Keratinocyte (primary cell): Measurements from ENCODE around the gene FAM13B. TPM values are rescaled to one million over a fixed set of nuclear protein-coding genes. Genes with fewer than 3 reads are reported as not detected.

Source experiments
- DNase-seq: peaks from one replicate; pipeline ENCODE4 v3.0.0-alpha.2; 2011; ENCODE audit warnings: low read depth, missing footprints, low spot score
- FAIRE-seq: peaks from 2 replicates; lab custom pipeline; 2011; peaks lifted over from hg19 to GRCh38; lab: Jason Lieb, UNC
- H2AFZ ChIP-seq: 2 replicates; pipeline ENCODE4 v1.6.0; 2012; ENCODE audit warnings: low read length, control low read depth, inconsistent platforms; ENCODE audit not compliant: control insufficient read depth
- H3K27ac ChIP-seq: 2 replicates; pipeline ENCODE4 v1.5.1; 2011; ENCODE audit warnings: low read length; ENCODE audit not compliant: control insufficient read depth, insufficient read depth
- H3K27me3 ChIP-seq: 3 replicates; pipeline ENCODE4 v1.6.0; 2011; ENCODE audit warnings: low read length; ENCODE audit not compliant: control insufficient read depth, insufficient read depth; ENCODE audit errors: extremely low read depth
- H3K36me3 ChIP-seq, 2 experiments: 2 replicates in 1 of 2; 3 replicates in 1 of 2; pipeline ENCODE4 v1.5.1; 2011; ENCODE audit warnings: low read length in 2 of 2, mild to moderate bottlenecking in 1 of 2; ENCODE audit not compliant: control insufficient read depth in 2 of 2, insufficient read depth in 2 of 2; ENCODE audit errors: extremely low read depth in 1 of 2
- H3K4me1 ChIP-seq: 3 replicates; pipeline ENCODE4 v1.5.1; 2011; ENCODE audit warnings: low read length; ENCODE audit not compliant: control insufficient read depth, insufficient read depth; ENCODE audit errors: extremely low read depth
- H3K4me2 ChIP-seq: 3 replicates; pipeline ENCODE4 v1.6.0; 2011; ENCODE audit warnings: low read depth, low read length; ENCODE audit not compliant: control insufficient read depth, insufficient read depth; ENCODE audit errors: extremely low read depth
- H3K4me3 ChIP-seq, 3 experiments: fragments of 200-600 bp in 1 of 3; sonication (generic) in 1 of 3; 2 replicates in 2 of 3; 3 replicates in 1 of 3; pipeline ENCODE4 v1.5.1; 2011 to 2016; ENCODE audit warnings: low read length in 3 of 3, mild to moderate bottlenecking in 3 of 3, control low read depth in 2 of 3, inconsistent platforms in 1 of 3, low read depth in 1 of 3, mixed read lengths in 1 of 3, mixed run types in 1 of 3, moderate library complexity in 1 of 3; ENCODE audit not compliant: control insufficient read depth in 2 of 3, insufficient read depth in 2 of 3; ENCODE audit errors: extremely low read depth in 1 of 3
- H3K79me2 ChIP-seq: 2 replicates; pipeline ENCODE4 v1.6.0; 2012; ENCODE audit warnings: low read length; ENCODE audit not compliant: control insufficient read depth, insufficient read depth
- H3K9ac ChIP-seq: 3 replicates; pipeline ENCODE4 v1.6.0; 2011; ENCODE audit warnings: low read length; ENCODE audit not compliant: control insufficient read depth, insufficient read depth; ENCODE audit errors: extremely low read depth
- H3K9me1 ChIP-seq: 3 replicates; pipeline ENCODE4 v1.6.0; 2011; ENCODE audit warnings: low read length; ENCODE audit not compliant: control insufficient read depth, insufficient read depth; ENCODE audit errors: extremely low read depth
- H3K9me3 ChIP-seq: 2 replicates; pipeline ENCODE4 v1.5.1; 2012; ENCODE audit warnings: low read depth, low read length; ENCODE audit not compliant: control insufficient read depth
- H4K20me1 ChIP-seq: 3 replicates; pipeline ENCODE4 v1.6.0; 2011; ENCODE audit warnings: low read length; ENCODE audit not compliant: control insufficient read depth, insufficient read depth; ENCODE audit errors: extremely low read depth
- CTCF ChIP-seq, 3 experiments: IDR thresholded peaks in 1 of 3; conservative IDR thresholded peaks in 1 of 3; optimal IDR thresholded peaks in 1 of 3; 2 replicates in 2 of 3; 3 replicates in 1 of 3; pipeline versions ENCODE3 to v1.5.1; 2011; ENCODE audit warnings: low read length in 3 of 3, mild to moderate bottlenecking in 3 of 3, moderate library complexity in 2 of 3, control low read depth in 1 of 3, inconsistent platforms in 1 of 3; ENCODE audit not compliant: insufficient read depth in 2 of 3; ENCODE audit errors: extremely low read depth in 1 of 3
- EZH2 ChIP-seq: IDR thresholded peaks from one replicate; pipeline ENCODE4 v1.6.1; 2012; ENCODE audit warnings: inconsistent platforms, mild to moderate bottlenecking, low read length, moderate library complexity
- dilution Hi-C: fragments of 300-500 bp; cut with MboI; formaldehyde crosslinking; loops from one replicate; pipeline ENCODE4 v1.7.0; 2020; ENCODE audit warnings: low sequenced_read_pairs; ENCODE audit not compliant: extremely low pct_ligation_motif_present
- polyA plus RNA-seq, 5 experiments: library from polyadenylated mRNA; depleted of rRNA in 3 of 5; stranded (reverse) in 3 of 5; stranded (forward) in 1 of 5; unstranded in 1 of 5; fragments of >200 nt; gene quantifications; 1 replicate in 1 of 5; 2 replicates in 3 of 5; 3 replicates in 1 of 5; pipeline versions ENCODE4 v1.2.1 to v1.2.3, GENCODE V29; 2011 to 2012; ENCODE audit warnings: missing spikeins in 2 of 5, low read depth in 1 of 5, low replicate concordance in 1 of 5

The FAM13B gene
- polyA plus RNA-seq, 1 donor (not counting 4 experiments of a cell fraction or from before 2014, with no cell fraction given): 12.9 TPM

- peak overlapping the region; percentile 92 for H3K27ac ChIP-seq
- no peaks in the 10 kb centered on the region for H3K27me3 ChIP-seq
- FAIRE-seq: no peak
- dilution Hi-C loops: no loop called here
- TF ChIP-seq EZH2 (no peak), CTCF (optimal IDR thresholded peaks at IDR 0.05 in 1 of 3, IDR thresholded peaks at IDR 0.05 in 1 of 3, conservative IDR thresholded peaks at IDR 0.05 in 1 of 3; ENCODE audit: extremely low read depth in 1 of 3, insufficient read depth in 2 of 3, low read length in 3 of 3) (no peak)
- DNase-seq: no peak
- peaks cover 29% of the 10 kb centered on the region for H3K4me1 ChIP-seq
- H3K9me3 ChIP-seq: no peaks in the 10 kb centered on the region
- no peaks in the 10 kb centered on the region for H3K9me1 ChIP-seq
- peak overlapping the region; percentile 89 for H3K4me2 ChIP-seq
- peak overlapping the region; percentile 70 to 97 (median 94) for H3K4me3 ChIP-seq
- peak overlapping the region; percentile 91 for H3K9ac ChIP-seq
- H4K20me1 ChIP-seq: peaks cover 4% of the 10 kb centered on the region
- H3K36me3 ChIP-seq: no peaks in the 10 kb centered on the region
- peak overlapping the region; percentile 86 for H2AFZ ChIP-seq
- H3K79me2 ChIP-seq: peaks cover 54% of the 10 kb centered on the region
Observed at GRCh38 chr5:138032028-138032571, 779 bp downstream of the FAM13B start.

GRCh38 chr5:138029944-138030343 lies 2.9 kb downstream of the FAM13B start:
- no peak for TF ChIP-seq EZH2
- no peak for TF ChIP-seq CTCF (optimal IDR thresholded peaks at IDR 0.05 in 1 of 3, IDR thresholded peaks at IDR 0.05 in 1 of 3, conservative IDR thresholded peaks at IDR 0.05 in 1 of 3; ENCODE audit: extremely low read depth in 1 of 3, insufficient read depth in 2 of 3, low read length in 3 of 3)
- Histone ChIP-seq H2AFZ (no peak overlapping the region), H3K9me3 (no peaks in the 10 kb centered on the region), H3K79me2 (peaks cover 75% of the 10 kb centered on the region), H3K9ac (no peak overlapping the region), H4K20me1 (peaks cover 5% of the 10 kb centered on the region), H3K4me1 (peaks cover 29% of the 10 kb centered on the region), H3K9me1 (no peaks in the 10 kb centered on the region), H3K4me3 (no peak overlapping the region), H3K27ac (no peak overlapping the region), H3K27me3 (no peaks in the 10 kb centered on the region), H3K36me3 (no peaks in the 10 kb centered on the region), H3K4me2 (no peak overlapping the region)
- dilution Hi-C loops: no loop called here
- FAIRE-seq: no peak
- DNase-seq: no peak
